DND-41 (cell line): Measurements from ENCODE around the gene LHPP.

Source experiments
- ATAC-seq: fragments of 200-7000 bp; cut with Tn5 transposase; 3 replicates; pipeline ENCODE4 v1.9.1; 2021; ENCODE audit warnings: low read depth; ENCODE audit not compliant: insufficient read depth
- DNase-seq: peaks from one replicate; pipeline ENCODE4 v3.0.0-alpha.2; 2020
- H2AFZ ChIP-seq: 2 replicates; pipeline ENCODE4 v1.6.0; 2012; ENCODE audit warnings: low read depth, low read length
- H3K27ac ChIP-seq: 2 replicates; pipeline ENCODE4 v1.5.1; 2012; ENCODE audit warnings: low read length, inconsistent platforms
- H3K27me3 ChIP-seq: fragments of 200-600 bp; sonication (generic); 2 replicates; pipeline ENCODE4 v1.6.0; 2012; ENCODE audit warnings: low read length, mild to moderate bottlenecking, inconsistent platforms; ENCODE audit not compliant: insufficient read depth, poor library complexity
- H3K36me3 ChIP-seq: 2 replicates; pipeline ENCODE4 v1.5.1; 2012; ENCODE audit warnings: low read length, inconsistent platforms; ENCODE audit not compliant: insufficient read depth
- H3K4me1 ChIP-seq: 2 replicates; pipeline ENCODE4 v1.5.1; 2012; ENCODE audit warnings: mild to moderate bottlenecking, low read length; ENCODE audit not compliant: insufficient read depth
- H3K4me2 ChIP-seq: 2 replicates; pipeline ENCODE4 v1.6.0; 2012; ENCODE audit warnings: mild to moderate bottlenecking, moderate library complexity, low read length, inconsistent platforms; ENCODE audit not compliant: insufficient read depth
- H3K4me3 ChIP-seq, 2 experiments: fragments of 200-600 bp in 1 of 2; shearing (Covaris generic) in 1 of 2; 2 replicates each; pipeline ENCODE4 v1.5.1; 2012 to 2016; ENCODE audit warnings: inconsistent platforms in 2 of 2, low read length in 2 of 2, mild to moderate bottlenecking in 2 of 2, low read depth in 1 of 2, moderate library complexity in 1 of 2
- H3K79me2 ChIP-seq: 2 replicates; pipeline ENCODE4 v1.6.0; 2012; ENCODE audit warnings: low read length, inconsistent platforms; ENCODE audit not compliant: insufficient read depth
- H3K9ac ChIP-seq: 2 replicates; pipeline ENCODE4 v1.6.0; 2012; ENCODE audit warnings: low read depth, mild to moderate bottlenecking, inconsistent platforms, low read length, moderate library complexity
- H3K9me3 ChIP-seq: 2 replicates; pipeline ENCODE4 v1.5.1; 2012; ENCODE audit warnings: low read length, moderate library complexity, mild to moderate bottlenecking, inconsistent platforms; ENCODE audit not compliant: insufficient read depth, severe bottlenecking
- H4K20me1 ChIP-seq: 2 replicates; pipeline ENCODE4 v1.6.0; 2012; ENCODE audit warnings: low read length; ENCODE audit not compliant: insufficient read depth
- CTCF ChIP-seq: IDR thresholded peaks from 2 replicates; pipeline ENCODE4 v1.5.1; 2012; ENCODE audit warnings: borderline replicate concordance, low read length, moderate library complexity, mild to moderate bottlenecking; ENCODE audit not compliant: poor library complexity, severe bottlenecking; ENCODE audit errors: extremely low read depth
- EZH2 ChIP-seq: IDR thresholded peaks from 3 replicates; pipeline ENCODE4 v1.6.1; 2012; ENCODE audit warnings: borderline replicate concordance, low read depth, mild to moderate bottlenecking, moderate library complexity, low read length, inconsistent platforms; ENCODE audit not compliant: severe bottlenecking

LHPP gene

GRCh38 chr10:124493214-124493882 is 31.7 kb downstream of the LHPP start:
- Histone ChIP-seq H4K20me1 (0 out of 2 replicates have a peak, but pooled peaks cover 3% of the 10 kb centered on the region), H3K36me3 (no peaks in the 10 kb centered on the region), H3K9me3 (no peaks in the 10 kb centered on the region), H3K4me3 (no peak overlapping the region), H3K79me2 (no peaks in the 10 kb centered on the region), H2AFZ (no peak overlapping the region), H3K9ac (no peak overlapping the region), H3K27me3 (no peaks in the 10 kb centered on the region), H3K4me2 (no peak overlapping the region), H3K27ac (no peak overlapping the region), H3K4me1 (no peaks in the 10 kb centered on the region)
- no peak for TF ChIP-seq CTCF
- TF ChIP-seq EZH2: no peak
- DNase-seq: no peak
- no peak for ATAC-seq

DNA sequence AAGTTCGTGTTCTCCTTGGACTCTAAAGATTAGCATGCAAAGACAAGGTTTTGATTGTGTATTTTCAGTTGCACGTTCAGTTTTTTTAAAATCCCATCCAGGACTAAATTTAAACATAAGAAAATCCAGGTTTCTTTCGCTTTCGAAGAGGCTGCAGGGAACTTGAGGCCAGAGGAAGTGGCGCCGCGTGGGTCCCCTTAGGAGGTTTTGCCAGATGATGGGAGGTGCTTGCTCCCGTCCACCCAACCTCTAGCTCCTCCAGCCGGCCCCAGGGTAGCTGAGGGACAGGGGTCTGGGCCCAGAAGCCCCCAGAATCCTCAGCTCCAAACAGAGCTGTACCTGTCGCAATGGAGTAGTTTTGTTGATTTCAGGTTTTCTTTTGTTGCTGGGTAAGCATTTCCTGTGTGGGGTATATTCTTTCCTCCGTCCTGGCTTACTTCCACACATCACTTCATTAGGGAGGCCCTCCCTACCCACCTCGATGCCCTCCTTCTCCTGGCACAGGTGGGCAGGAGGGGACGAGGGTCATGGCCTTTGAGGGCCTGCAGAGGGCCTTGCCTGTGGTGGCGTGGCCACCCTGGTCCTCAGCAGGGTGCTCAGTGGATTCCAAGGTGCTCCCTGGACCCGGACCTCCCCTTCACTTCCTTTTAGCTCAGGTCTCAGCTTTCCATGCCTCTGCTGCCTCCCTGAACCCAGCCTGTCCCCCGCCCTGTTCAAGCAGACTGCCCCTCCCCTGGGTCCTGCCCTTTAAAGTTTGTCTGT is 32.6 kb downstream of the LHPP start:
- Histone ChIP-seq H3K4me3 (no peak overlapping the region), H3K79me2 (no peaks in the 10 kb centered on the region), H3K27me3 (no peaks in the 10 kb centered on the region), H3K9me3 (no peaks in the 10 kb centered on the region), H3K4me2 (no peak overlapping the region), H3K9ac (no peak overlapping the region), H3K4me1 (no peaks in the 10 kb centered on the region), H4K20me1 (0 out of 2 replicates have a peak, but pooled peaks cover 3% of the 10 kb centered on the region), H2AFZ (no peak overlapping the region), H3K36me3 (no peaks in the 10 kb centered on the region), H3K27ac (no peak overlapping the region)
- TF ChIP-seq CTCF (no peak), EZH2 (no peak)
- ATAC-seq (no peak), DNase-seq (no peak)

DNA sequence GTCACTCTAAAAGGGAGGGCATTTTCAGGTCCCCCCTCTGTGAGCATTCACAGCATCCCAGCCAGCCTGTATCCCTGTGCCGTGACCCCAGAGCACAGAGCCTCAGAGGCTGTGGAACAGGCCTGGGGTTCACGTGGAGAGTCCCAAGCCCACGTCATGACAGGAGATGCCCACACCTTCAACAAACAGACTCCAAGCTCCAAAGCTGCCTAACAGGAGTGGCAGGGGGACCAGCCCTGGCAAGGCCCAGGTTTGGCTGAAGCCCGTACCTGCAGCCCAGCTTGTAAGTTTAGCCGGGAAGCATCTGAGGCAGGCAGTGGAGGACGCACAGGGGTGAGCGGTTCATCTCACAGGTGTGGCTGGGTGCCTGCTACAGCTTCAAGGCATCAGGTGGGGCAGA is 33.5 kb downstream of the LHPP start:
- TF ChIP-seq EZH2 (no peak), CTCF (no peak)
- Histone ChIP-seq H3K27ac (no peak overlapping the region), H3K4me1 (no peaks in the 10 kb centered on the region), H3K79me2 (no peaks in the 10 kb centered on the region), H3K36me3 (no peaks in the 10 kb centered on the region), H3K9ac (no peak overlapping the region), H2AFZ (no peak overlapping the region), H3K27me3 (no peaks in the 10 kb centered on the region), H3K4me3 (no peak overlapping the region), H3K4me2 (no peak overlapping the region), H3K9me3 (no peaks in the 10 kb centered on the region), H4K20me1 (0 out of 2 replicates have a peak, but pooled peaks cover 3% of the 10 kb centered on the region)
- no peak for DNase-seq
- no peak for ATAC-seq
